GM19455 (cell line): Measurements from ENCODE around the gene GP1BA.

ENCODE experiments used
- ATAC-seq: cut with Tn5 transposase; IDR thresholded peaks from one replicate; pipeline ENCODE4 v1.9.1; 2021; ENCODE audit not compliant: unreplicated experiment

GP1BA gene

GRCh38 chr17:4971826-4972225, 39.7 kb downstream of the GP1BA start:
- no peak for ATAC-seq

- no peak for ATAC-seq
These were observed 40.2 kb downstream of the GP1BA start for GRCh38 chr17:4972322-4972721.

- no peak for ATAC-seq
These were observed 40.7 kb downstream of the GP1BA start for GRCh38 chr17:4972752-4973151.

- ATAC-seq: no peak
These were observed 41.4 kb downstream of the GP1BA start for GRCh38 chr17:4973256-4974114.

- no peak for ATAC-seq
These were observed 42.1 kb downstream of the GP1BA start for GRCh38 chr17:4974115-4974670.

GRCh38 chr17:4978726-4979125, 46.6 kb downstream of the GP1BA start:
- ATAC-seq: no peak

- ATAC-seq: no peak
These were observed 48.7 kb downstream of the GP1BA start for GRCh38 chr17:4980644-4981216.

- ATAC-seq: no peak
These were observed 50.2 kb downstream of the GP1BA start for GRCh38 chr17:4982305-4982704.
